Measurements from ENCODE around the gene DOP1A. TPM values are rescaled to one million over a fixed set of nuclear protein-coding genes. Genes with fewer than 3 reads are reported as not detected.

Gene DOP1A
- total and polyA plus RNA-seq, 12 donors: 2.5 to 26.8 (median 20.8) TPM

DNA sequence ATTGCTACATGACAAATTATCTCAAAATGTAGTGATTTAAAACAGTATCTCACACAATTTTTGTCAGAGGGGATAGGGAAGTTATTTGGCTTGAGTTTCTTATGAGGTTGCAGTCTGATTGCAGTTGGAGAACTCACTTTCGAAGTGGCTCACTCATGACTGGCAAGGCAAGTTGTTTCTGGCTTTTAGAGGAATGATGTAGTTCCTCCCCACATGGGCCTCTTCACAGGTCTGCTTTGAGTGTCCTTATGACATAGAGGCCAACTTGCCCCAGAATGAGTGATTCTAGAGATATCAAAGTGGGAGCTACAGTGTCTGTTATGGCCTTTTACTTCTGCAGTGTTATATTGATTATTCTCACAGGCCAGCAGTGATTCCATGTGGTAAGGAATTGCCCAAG lies 6.1 kb downstream of the DOP1A start:
- Histone ChIP-seq H3K4me1 (peaks cover 0 to 53% (median 37%) of the 10 kb centered on the region in 9 donors), H3K4me3 (no peak overlapping the region), H3K36me3 (no peaks in the 10 kb centered on the region), H3K27me3 (no peaks in the 10 kb centered on the region), H3K27ac (no peak overlapping the region), H3K9me3 (no peaks in the 10 kb centered on the region)
- TF ChIP-seq, protein P1, sequence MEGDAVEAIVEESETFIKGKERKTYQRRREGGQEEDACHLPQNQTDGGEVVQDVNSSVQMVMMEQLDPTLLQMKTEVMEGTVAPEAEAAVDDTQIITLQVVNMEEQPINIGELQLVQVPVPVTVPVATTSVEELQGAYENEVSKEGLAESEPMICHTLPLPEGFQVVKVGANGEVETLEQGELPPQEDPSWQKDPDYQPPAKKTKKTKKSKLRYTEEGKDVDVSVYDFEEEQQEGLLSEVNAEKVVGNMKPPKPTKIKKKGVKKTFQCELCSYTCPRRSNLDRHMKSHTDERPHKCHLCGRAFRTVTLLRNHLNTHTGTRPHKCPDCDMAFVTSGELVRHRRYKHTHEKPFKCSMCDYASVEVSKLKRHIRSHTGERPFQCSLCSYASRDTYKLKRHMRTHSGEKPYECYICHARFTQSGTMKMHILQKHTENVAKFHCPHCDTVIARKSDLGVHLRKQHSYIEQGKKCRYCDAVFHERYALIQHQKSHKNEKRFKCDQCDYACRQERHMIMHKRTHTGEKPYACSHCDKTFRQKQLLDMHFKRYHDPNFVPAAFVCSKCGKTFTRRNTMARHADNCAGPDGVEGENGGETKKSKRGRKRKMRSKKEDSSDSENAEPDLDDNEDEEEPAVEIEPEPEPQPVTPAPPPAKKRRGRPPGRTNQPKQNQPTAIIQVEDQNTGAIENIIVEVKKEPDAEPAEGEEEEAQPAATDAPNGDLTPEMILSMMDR (IDR thresholded peaks at IDR 0.05): no peak
- 58 to 74% methylated on average over 1 of the region's 1 CpG for WGBS, 2 donors
- no peak for ATAC-seq
- intact Hi-C loops (cut with DNase I): loop anchor here in 2 of 10 donors (5.0 kb wide), 2 partner anchors 44 to 124 kb away; no protein-coding TSS in a partner anchor
- no peak for DNase-seq

DNA sequence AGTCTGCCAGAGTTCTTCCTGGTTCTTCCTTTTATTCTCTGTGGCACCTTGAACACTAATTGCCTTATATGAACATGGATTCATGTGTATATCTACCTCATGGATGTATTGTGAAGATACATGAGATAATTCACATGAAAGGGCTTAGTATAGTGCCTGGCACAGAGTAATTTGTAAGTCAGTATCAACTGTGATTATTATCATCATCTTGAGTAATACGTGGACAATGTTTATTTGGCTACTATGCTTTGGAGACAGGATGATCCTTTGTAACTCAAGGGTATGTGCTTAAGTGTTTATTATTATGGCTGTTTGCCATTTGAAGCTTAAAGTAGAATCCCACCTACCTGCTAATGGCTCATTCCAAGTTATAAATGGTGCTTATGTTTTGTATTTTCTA lies 16.0 kb downstream of the DOP1A start:
- TF ChIP-seq, protein P1 (IDR thresholded peaks at IDR 0.05): no peak
- H3K27ac ChIP-seq: no peak overlapping the region
- WGBS, 2 donors: 17 to 31% methylated on average over 1 of the region's 1 CpG
- intact Hi-C loops (cut with DNase I): no loop called here
- no peak for DNase-seq
- H3K36me3 ChIP-seq: no peaks in the 10 kb centered on the region
- ATAC-seq: no peak
- no peaks in the 10 kb centered on the region for H3K27me3 ChIP-seq
- peaks cover 0 to 9% (median 0%) of the 10 kb centered on the region in 9 donors for H3K4me1 ChIP-seq
- H3K4me3 ChIP-seq: no peak overlapping the region
- H3K9me3 ChIP-seq: no peaks in the 10 kb centered on the region

- WGBS, 2 donors: 75 to 83% methylated on average over 2 of the region's 2 CpGs
- H3K27ac ChIP-seq: peak overlapping the region in 1 of 10 donors; percentile 16
Measured at GRCh38 chr6:83086751-83087150, 19.3 kb downstream of the DOP1A start.

DNA sequence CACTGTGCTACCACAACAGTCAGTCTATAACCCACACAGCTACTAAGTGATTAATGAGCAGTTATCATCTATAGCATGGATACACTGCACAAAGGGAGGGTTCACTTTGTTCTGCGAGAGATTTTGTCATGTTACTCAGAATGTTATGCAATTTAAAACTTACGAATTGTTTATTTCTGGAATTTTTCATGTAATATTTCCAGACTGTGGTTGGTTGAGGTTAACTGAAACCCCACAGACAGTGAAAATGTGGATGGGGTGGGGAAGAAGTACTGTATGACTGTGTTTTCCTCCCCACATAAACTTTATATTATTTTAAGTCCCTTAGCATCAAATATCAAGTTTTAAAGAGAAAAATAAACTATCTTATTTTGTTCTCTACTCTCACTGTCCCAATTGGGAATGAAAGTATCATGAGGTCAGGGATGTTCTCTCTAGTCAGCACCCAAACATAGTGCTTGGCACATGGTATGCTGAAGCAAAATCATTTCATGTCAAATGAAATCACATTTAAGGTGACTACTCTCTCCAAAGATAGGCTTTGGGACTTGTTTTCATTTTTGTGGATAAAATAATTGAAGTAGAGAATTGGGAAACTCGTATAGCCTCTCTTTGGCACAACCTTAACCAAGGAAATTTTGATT lies 25.4 kb downstream of the DOP1A start:
- H3K4me3 ChIP-seq: no peak overlapping the region
- peaks cover 0 to 19% (median 6%) of the 10 kb centered on the region in 9 donors for H3K4me1 ChIP-seq
- H3K27me3 ChIP-seq: no peaks in the 10 kb centered on the region
- H3K36me3 ChIP-seq: peaks cover 0 to 2% (median 0%) of the 10 kb centered on the region in 9 donors
- no peak for DNase-seq
- TF ChIP-seq, protein P1 (IDR thresholded peaks at IDR 0.05): no peak
- intact Hi-C loops (cut with DNase I): no loop called here
- H3K9me3 ChIP-seq: peaks cover 0 to 6% (median 0%) of the 10 kb centered on the region in 11 donors
- peak in 1 of 8 donors; percentile 31 for ATAC-seq
- 84 to 87% methylated on average over 3 of the region's 3 CpGs for WGBS, 2 donors
- H3K27ac ChIP-seq: no peak overlapping the region

More at GRCh38 chr6:83086751-83087150, 19.3 kb downstream of the DOP1A start:
- Histone ChIP-seq H3K4me1 (peaks cover 0 to 9% (median 0%) of the 10 kb centered on the region in 9 donors), H3K36me3 (no peaks in the 10 kb centered on the region), H3K27me3 (no peaks in the 10 kb centered on the region), H3K9me3 (no peaks in the 10 kb centered on the region), H3K4me3 (no peak overlapping the region)
- ATAC-seq: no peak
- intact Hi-C loops (cut with DNase I): no loop called here
- TF ChIP-seq, protein P1 (IDR thresholded peaks at IDR 0.05): no peak
- DNase-seq: no peak
